ENCODE results near the gene SMPX. TPM values are rescaled to one million over a fixed set of nuclear protein-coding genes. Genes with fewer than 3 reads are reported as not detected.

SMPX gene
- total RNA-seq, 1 donor from 2014 or later, result not detected

DNA sequence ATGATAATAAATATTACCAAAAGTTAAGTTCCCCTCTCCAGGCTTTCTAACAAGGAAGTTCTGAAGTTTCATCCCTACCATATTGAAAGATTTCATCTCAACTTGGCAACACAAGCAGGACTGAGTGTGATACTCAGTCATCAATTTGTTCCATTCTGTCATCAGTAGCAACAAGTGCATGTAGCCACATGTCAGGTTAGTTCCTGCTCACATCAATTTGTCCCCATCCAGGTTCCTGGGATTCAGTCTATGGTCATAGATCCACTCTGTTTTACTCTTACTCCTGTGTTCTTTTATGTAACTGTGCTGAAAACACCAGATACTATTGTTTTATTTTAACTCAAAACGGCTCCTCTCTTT is 22.2 kb downstream of the SMPX start:
- ATAC-seq (ENCODE audit: low read depth), result no peak
- ChIA-PET CTCF (no interaction called here), POLR2A (no interaction called here)
- Mint-ChIP-seq H3K4me3 (no peak overlapping the region), H3K4me1 (no peaks in the 10 kb centered on the region), H3K27me3 (peaks cover 11% of the 10 kb centered on the region), H3K27ac (no peak overlapping the region), H3K36me3 (ENCODE audit: low read depth) (no peaks in the 10 kb centered on the region), H3K9me3 (no peaks in the 10 kb centered on the region)
- intact Hi-C loops (cut with micrococcal nuclease), result no loop called here
- TF ChIP-seq CTCF (IDR thresholded peaks at IDR 0.05), result no peak
- no peak for DNase-seq

- Mint-ChIP-seq H3K4me3 (no peak overlapping the region), H3K36me3 (ENCODE audit: low read depth) (no peaks in the 10 kb centered on the region), H3K9me3 (no peaks in the 10 kb centered on the region), H3K27ac (no peak overlapping the region), H3K4me1 (no peaks in the 10 kb centered on the region), H3K27me3 (peaks cover 11% of the 10 kb centered on the region)
- ATAC-seq (ENCODE audit: low read depth), result no peak
- ChIA-PET CTCF (no interaction called here), POLR2A (no interaction called here)
- no peak for DNase-seq
- no peak for TF ChIP-seq CTCF (IDR thresholded peaks at IDR 0.05)
- intact Hi-C loops (cut with micrococcal nuclease), result no loop called here
Measured at GRCh38 chrX:21735038-21735767, 22.7 kb downstream of the SMPX start.

DNA sequence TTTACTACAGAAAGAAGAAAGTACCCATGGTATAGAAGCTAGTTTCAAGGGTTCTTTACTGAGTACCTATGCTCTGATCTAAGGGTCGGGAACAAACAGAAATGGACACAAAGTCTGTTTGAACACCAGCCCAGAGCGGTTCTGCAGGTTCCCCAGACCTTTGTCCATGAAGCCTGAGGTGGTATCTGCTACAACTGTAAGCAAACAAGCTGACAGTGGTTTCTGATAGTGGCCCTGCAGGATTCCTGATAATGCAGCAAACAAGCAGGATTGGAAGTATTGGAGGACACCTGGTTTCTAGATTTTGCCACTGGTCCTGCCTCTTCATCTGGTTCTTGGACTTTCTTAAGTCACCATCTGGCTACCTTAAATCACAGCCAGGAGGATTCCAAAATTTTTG is 23.7 kb downstream of the SMPX start:
- TF ChIP-seq CTCF (IDR thresholded peaks at IDR 0.05), result no peak
- Mint-ChIP-seq H3K27ac (no peak overlapping the region), H3K36me3 (ENCODE audit: low read depth) (no peaks in the 10 kb centered on the region), H3K4me3 (no peak overlapping the region), H3K9me3 (no peaks in the 10 kb centered on the region), H3K27me3 (peaks cover 11% of the 10 kb centered on the region), H3K4me1 (no peaks in the 10 kb centered on the region)
- ChIA-PET CTCF (no interaction called here), POLR2A (no interaction called here)
- intact Hi-C loops (cut with micrococcal nuclease), result no loop called here
- ATAC-seq (ENCODE audit: low read depth), result no peak
- DNase-seq, result no peak

DNA sequence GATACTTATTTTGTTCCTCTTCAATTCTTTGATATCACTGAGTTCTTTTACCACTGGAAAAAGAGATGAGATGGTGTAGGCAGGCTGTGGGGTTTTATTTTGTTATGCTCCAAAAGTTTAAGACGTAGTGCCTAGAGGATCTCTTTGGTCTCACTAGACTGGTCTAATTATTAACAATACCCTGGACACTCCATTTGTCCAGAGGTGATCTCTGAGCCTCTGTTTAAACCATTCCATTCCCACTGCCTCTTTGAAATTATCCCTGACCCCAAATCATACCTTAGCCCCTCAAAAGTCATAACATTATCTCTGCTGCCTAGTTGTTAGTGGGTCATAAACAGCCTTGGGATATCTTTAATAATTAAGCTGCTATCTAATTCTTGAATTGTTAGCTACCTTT is 24.2 kb downstream of the SMPX start:
- CTCF ChIA-PET, result no interaction called here
- Mint-ChIP-seq H3K36me3 (ENCODE audit: low read depth) (no peaks in the 10 kb centered on the region), H3K27ac (no peak overlapping the region), H3K9me3 (no peaks in the 10 kb centered on the region), H3K27me3 (peaks cover 11% of the 10 kb centered on the region), H3K4me1 (no peaks in the 10 kb centered on the region), H3K4me3 (no peak overlapping the region)
- no peak for ATAC-seq (ENCODE audit: low read depth)
- POLR2A ChIA-PET, result no interaction called here
- no peak for DNase-seq
- intact Hi-C loops (cut with micrococcal nuclease), result no loop called here
- no peak for TF ChIP-seq CTCF (IDR thresholded peaks at IDR 0.05)

DNA sequence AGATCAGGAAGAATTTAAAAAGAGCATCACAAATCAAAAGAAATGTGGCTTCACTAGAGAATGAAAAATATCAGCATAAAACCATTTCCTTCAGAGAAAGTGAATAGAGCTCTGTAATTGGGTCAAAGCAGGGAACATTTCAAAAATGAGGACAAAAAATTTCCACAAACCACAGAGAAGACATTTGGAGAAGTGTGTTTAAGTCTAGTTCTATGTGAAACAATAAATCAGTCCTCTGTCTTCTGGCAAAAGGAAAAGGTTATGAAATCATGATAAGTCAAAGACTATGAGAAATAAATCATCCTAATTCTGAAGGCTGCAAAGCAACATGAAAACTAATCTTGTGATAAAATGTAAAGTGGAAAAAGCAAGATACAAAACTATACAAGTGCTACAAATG is 27.9 kb downstream of the SMPX start:
- no peak for TF ChIP-seq CTCF (IDR thresholded peaks at IDR 0.05)
- H3K4me3 Mint-ChIP-seq, result no peak overlapping the region
- H3K27me3 Mint-ChIP-seq, result peaks cover 5% of the 10 kb centered on the region
- POLR2A ChIA-PET, result no interaction called here
- intact Hi-C loops (cut with micrococcal nuclease), result no loop called here
- DNase-seq, result no peak
- no peaks in the 10 kb centered on the region for H3K36me3 Mint-ChIP-seq (ENCODE audit: low read depth)
- CTCF ChIA-PET, result no interaction called here
- H3K4me1 Mint-ChIP-seq, result no peaks in the 10 kb centered on the region
- no peak overlapping the region for H3K27ac Mint-ChIP-seq
- H3K9me3 Mint-ChIP-seq, result no peaks in the 10 kb centered on the region
- ATAC-seq (ENCODE audit: low read depth), result no peak
